Measurements from ENCODE around the gene SYT6. TPM values are rescaled to one million over a fixed set of nuclear protein-coding genes. Genes with fewer than 3 reads are reported as not detected.

SYT6 gene
- total and polyA plus RNA-seq, 2 experiments from 2014 or later = 0.09 TPM; not detected in 1

GRCh38 chr1:114128293-114128692 lies 25.4 kb downstream of the SYT6 start:
- DNase-seq (ENCODE audit: low read depth in 1 of 2, low spot score in 1 of 2) = no peak
- H3K27me3 ChIP-seq = no peaks in the 10 kb centered on the region
- TF ChIP-seq CTCF (IDR thresholded peaks at IDR 0.05; ENCODE audit: low read depth, low read length) = no peak
- no peak overlapping the region for H3K27ac ChIP-seq
- no peaks in the 10 kb centered on the region for H3K9me3 ChIP-seq (ENCODE audit: low read depth)
- no peaks in the 10 kb centered on the region for H3K36me3 ChIP-seq
- H3K4me1 ChIP-seq (ENCODE audit: low read depth) = no peaks in the 10 kb centered on the region
- no peak overlapping the region for H3K4me3 ChIP-seq

GRCh38 chr1:114126261-114127095 lies 27.2 kb downstream of the SYT6 start:
- no peak overlapping the region for H3K27ac ChIP-seq
- DNase-seq (ENCODE audit: low read depth in 1 of 2, low spot score in 1 of 2) = no peak
- no peak overlapping the region for H3K4me3 ChIP-seq
- TF ChIP-seq CTCF (IDR thresholded peaks at IDR 0.05; ENCODE audit: low read depth, low read length) = no peak
- no peaks in the 10 kb centered on the region for H3K36me3 ChIP-seq
- no peaks in the 10 kb centered on the region for H3K4me1 ChIP-seq (ENCODE audit: low read depth)
- H3K27me3 ChIP-seq = no peaks in the 10 kb centered on the region
- H3K9me3 ChIP-seq (ENCODE audit: low read depth) = no peaks in the 10 kb centered on the region

GRCh38 chr1:114124644-114125043 lies 29.0 kb downstream of the SYT6 start:
- H3K27me3 ChIP-seq = no peaks in the 10 kb centered on the region
- no peak overlapping the region for H3K27ac ChIP-seq
- no peaks in the 10 kb centered on the region for H3K9me3 ChIP-seq (ENCODE audit: low read depth)
- no peaks in the 10 kb centered on the region for H3K36me3 ChIP-seq
- no peaks in the 10 kb centered on the region for H3K4me1 ChIP-seq (ENCODE audit: low read depth)
- no peak for TF ChIP-seq CTCF (IDR thresholded peaks at IDR 0.05; ENCODE audit: low read depth, low read length)
- no peak overlapping the region for H3K4me3 ChIP-seq
- DNase-seq (ENCODE audit: low read depth in 1 of 2, low spot score in 1 of 2) = no peak

GRCh38 chr1:114122941-114123618 lies 30.6 kb downstream of the SYT6 start:
- Histone ChIP-seq H3K36me3 (no peaks in the 10 kb centered on the region), H3K4me1 (ENCODE audit: low read depth) (peaks cover 3% of the 10 kb centered on the region), H3K27me3 (no peaks in the 10 kb centered on the region), H3K9me3 (ENCODE audit: low read depth) (no peaks in the 10 kb centered on the region), H3K27ac (no peak overlapping the region), H3K4me3 (no peak overlapping the region)
- TF ChIP-seq CTCF (IDR thresholded peaks at IDR 0.05; ENCODE audit: low read depth, low read length) = no peak
- DNase-seq (ENCODE audit: low read depth in 1 of 2, low spot score in 1 of 2) = peak; percentile 6 to 41

GRCh38 chr1:114118351-114118990 lies 35.2 kb downstream of the SYT6 start:
- no peaks in the 10 kb centered on the region for H3K27me3 ChIP-seq
- DNase-seq (ENCODE audit: low read depth in 1 of 2, low spot score in 1 of 2) = no peak
- no peaks in the 10 kb centered on the region for H3K36me3 ChIP-seq
- no peaks in the 10 kb centered on the region for H3K9me3 ChIP-seq (ENCODE audit: low read depth)
- no peak overlapping the region for H3K27ac ChIP-seq
- H3K4me3 ChIP-seq = no peak overlapping the region
- no peak for TF ChIP-seq CTCF (IDR thresholded peaks at IDR 0.05; ENCODE audit: low read depth, low read length)
- H3K4me1 ChIP-seq (ENCODE audit: low read depth) = peaks cover 3% of the 10 kb centered on the region
